K562 (cell line): Measurements from ENCODE around the gene SDR39U1. TPM values are rescaled to one million over a fixed set of nuclear protein-coding genes. Genes with fewer than 3 reads are reported as not detected.

Experiments used
- ATAC-seq: fragments of 200-7000 bp; cut with Tn5 transposase; 3 replicates; pipeline ENCODE4 v1.9.1; 2020; ENCODE audit warnings: moderate library complexity
- BruUV-seq: library from RNA; stranded (reverse); fragments of 400-500 nt; replicated peaks from 2 replicates; lab custom pipeline; 2021; lab: Mats Ljungman, UMichigan
- CTCF ChIA-PET: fragments of 300-600 bp; formaldehyde crosslinking; extraction: SDS; loops from one replicate; lab custom pipeline; 2021; ENCODE audit warnings: low intra/inter-chr PET ratio; lab: Yijun Ruan, JAX
- POLR2A ChIA-PET: fragments of 300-600, 350-650 bp; sonication (Branson Sonifier 250); formaldehyde crosslinking; extraction: SDS; loops from one replicate; lab custom pipeline; 2021; ENCODE audit warnings: antibody characterized with exemption, inconsistent platforms; lab: Yijun Ruan, JAX
- DNase-seq, 4 experiments: peaks; one replicate each; pipeline versions ENCODE4 v3.0.0 to v3.0.0-alpha.2; 2011 to 2018; ENCODE audit warnings: low spot score in 3 of 4, mixed read lengths in 3 of 4; ENCODE audit errors: extremely low read depth in 1 of 4
- FAIRE-seq: peaks from 2 replicates; lab custom pipeline; 2011; peaks lifted over from hg19 to GRCh38; lab: Jason Lieb, UNC
- H2AFZ ChIP-seq: 2 replicates; pipeline ENCODE4 v1.6.0; 2011; ENCODE audit warnings: low read depth, low read length, control low read depth, inconsistent platforms
- H3K27ac ChIP-seq: fragments of 200-600 bp; 3 replicates; pipeline ENCODE4 v1.8.0; 2011; ENCODE audit warnings: low read depth, mild to moderate bottlenecking, control low read depth, inconsistent platforms, low read length, moderate library complexity, mixed read lengths; ENCODE audit errors: extremely low read depth
- H3K27me3 ChIP-seq, 2 experiments: fragments of 300-600 bp in 1 of 2; 2 replicates in 1 of 2; 3 replicates in 1 of 2; pipeline versions ENCODE4 v1.6.0 to v1.8.0; 2011; ENCODE audit warnings: inconsistent platforms in 2 of 2, low read length in 2 of 2, mild to moderate bottlenecking in 1 of 2, mixed read lengths in 1 of 2, moderate library complexity in 1 of 2; ENCODE audit not compliant: control insufficient read depth in 2 of 2, insufficient read depth in 2 of 2
- H3K36me3 ChIP-seq: fragments of 300-600 bp; 3 replicates; pipeline ENCODE4 v1.8.0; 2011; ENCODE audit warnings: mild to moderate bottlenecking, low read length, inconsistent platforms; ENCODE audit not compliant: control insufficient read depth, insufficient read depth
- H3K4me1 ChIP-seq, 2 experiments: fragments of 200-600 bp in 1 of 2; replicated peaks in 1 of 2; 2 replicates in 1 of 2; 3 replicates in 1 of 2; pipeline versions ENCODE4 v1.5.1 to v1.8.0; 2011; ENCODE audit warnings: inconsistent platforms in 2 of 2, low read length in 2 of 2, mild to moderate bottlenecking in 1 of 2, mixed read lengths in 1 of 2, moderate library complexity in 1 of 2; ENCODE audit not compliant: control insufficient read depth in 2 of 2, insufficient read depth in 2 of 2
- H3K4me2 ChIP-seq: 2 replicates; pipeline ENCODE4 v1.6.1; 2011; ENCODE audit warnings: low read length, control low read depth, inconsistent platforms, mixed read lengths; ENCODE audit not compliant: insufficient read depth
- H3K4me3 ChIP-seq: fragments of 200-600 bp; sonication (generic), shearing (Covaris generic); 2 replicates; pipeline ENCODE4 v1.5.1; 2016; ENCODE audit warnings: control low read depth, inconsistent platforms
- H3K79me2 ChIP-seq: fragments of 200-600 bp; 3 replicates; pipeline ENCODE4 v1.8.0; 2011; ENCODE audit warnings: low read length, inconsistent platforms; ENCODE audit not compliant: control insufficient read depth, insufficient read depth
- H3K9ac ChIP-seq, 2 experiments: 2 replicates each; pipeline versions ENCODE4 v1.6.0 to v1.6.1; 2011; ENCODE audit warnings: low read depth in 2 of 2, low read length in 2 of 2, control low read depth in 1 of 2, inconsistent platforms in 1 of 2, mild to moderate bottlenecking in 1 of 2, mixed read lengths in 1 of 2; ENCODE audit not compliant: insufficient read depth in 1 of 2
- H3K9me1 ChIP-seq: one replicate; pipeline ENCODE4 v1.6.0; 2011; ENCODE audit warnings: inconsistent platforms, mild to moderate bottlenecking, low read length, moderate library complexity; ENCODE audit not compliant: control insufficient read depth, insufficient read depth
- H3K9me3 ChIP-seq: replicated peaks from 2 replicates; pipeline ENCODE4 v1.5.1; 2011; ENCODE audit warnings: low read depth, low read length, inconsistent platforms; ENCODE audit not compliant: control insufficient read depth, insufficient read depth
- H4K20me1 ChIP-seq: replicated peaks from 2 replicates; pipeline ENCODE4 v1.6.1; 2011; ENCODE audit warnings: low read length, inconsistent platforms, mixed read lengths; ENCODE audit not compliant: control insufficient read depth, insufficient read depth
- C11orf30 ChIP-seq: fragments of 450-650 bp; IDR thresholded peaks from 2 replicates; pipeline ENCODE4 v1.6.1; 2016; ENCODE audit warnings: low read depth, mild to moderate bottlenecking
- GABPB1 ChIP-seq: sonication (generic); formaldehyde crosslinking; IDR thresholded peaks from 2 replicates; pipeline ENCODE4 v1.8.0; 2022; ENCODE audit warnings: mild to moderate bottlenecking, missing genetic modification reagents
- PRDM10 ChIP-seq: fragments of 450-650 bp; IDR thresholded peaks from 2 replicates; pipeline ENCODE4 v1.6.1; 2018; ENCODE audit not compliant: partially characterized antibody
- SMC3 ChIP-seq: conservative IDR thresholded peaks from 2 replicates; pipeline ENCODE4 v1.6.1; 2011; ENCODE audit warnings: low read depth, low read length, improper control_type of control experiment; ENCODE audit not compliant: insufficient read depth
- ZNF398 ChIP-seq: fragments of 250-450 bp; sonication (Bioruptor Pico); IDR thresholded peaks from 2 replicates; pipeline ENCODE4 v1.8.0; 2021; ENCODE audit warnings: moderate library complexity, mild to moderate bottlenecking, inconsistent platforms
- WGBS: fragments of 100-300 bp; shearing (Covaris generic); methylation state at CpG from one replicate; pipeline ENCODE4 v1.1.6; 2016; ENCODE audit warnings: low coverage, mixed read lengths; ENCODE audit not compliant: insufficient coverage; ENCODE audit errors: missing lambda C conversion rate; 5-methylcytosine and 5-hydroxymethylcytosine counted together
- in situ Hi-C: fragments of 300-500 bp; cut with MboI; formaldehyde crosslinking; loops from 4 replicates; pipeline ENCODE4 v1.15.0; 2018; ENCODE audit warnings: inconsistent platforms, mixed read lengths
- intact Hi-C: fragments of 100-400 bp; cut with micrococcal nuclease; formaldehyde crosslinking; loops from 2 replicates; pipeline ENCODE4 v1.14.2; 2022
- polyA plus RNA-seq, 8 experiments: library from polyadenylated mRNA; depleted of rRNA in 4 of 8; stranded (reverse) in 5 of 8; unstranded in 3 of 8; fragments of >200 nt; fragmentation: Nextera tagmentation in 2 of 8; fragmentation: Illumina TruSeq in 1 of 8; extraction: Ambion mirVana in 2 of 8; extraction: Trizol in 1 of 8; gene quantifications; 2 replicates each; pipeline versions ENCODE4 v1.2.1 to v1.2.3, GENCODE V29; 2011 to 2014; ENCODE audit warnings: inconsistent platforms in 1 of 8, missing spikeins in 1 of 8
- total RNA-seq, 7 experiments: library from RNA; depleted of rRNA in 6 of 7; stranded (reverse); fragments of >200 nt in 6 of 7; fragmentation: Illumina TruSeq in 2 of 7; extraction: Trizol in 2 of 7; gene quantifications; 2 replicates each; pipeline versions ENCODE4 v1.2.1 to v1.2.3, GENCODE V29; 2011 to 2021; ENCODE audit warnings: low replicate concordance in 1 of 7

SDR39U1 gene
- total and polyA plus RNA-seq, 9 of the 15 experiments (the other 6 are each of a cell fraction or from before 2014, with no cell fraction given) = 10.4 to 56.1 (median 19.8) TPM

- intact Hi-C loops (loop anchor here (1.0 kb wide), 1 partner anchor 103 kb away; no protein-coding TSS in a partner anchor), in situ Hi-C loops (loop anchor here (10.0 kb wide), 2 partner anchors 192 to 382 kb away; partner anchors contain the start of genes CARMIL3 and TINF2)
- H3K27ac ChIP-seq = no peak overlapping the region
- peak; percentile 68 for ATAC-seq
- H2AFZ ChIP-seq = no peak overlapping the region
- H3K27me3 ChIP-seq = no peaks in the 10 kb centered on the region
- POLR2A ChIA-PET = interaction anchor here (0.7 to 2.9 kb wide), 11 partner anchors 19 to 174 kb away, joined by 3 to 20 read pairs (median 4); partner anchors contain the start of genes ADCY4 and RABGGTA
- H3K9me1 ChIP-seq = no peaks in the 10 kb centered on the region
- H3K4me1 ChIP-seq = peaks cover 2 to 17% of the 10 kb centered on the region in 2 experiments; a peak in 4 of 5 replicates
- peaks cover 71% of the 10 kb centered on the region for H3K36me3 ChIP-seq
- 46% methylated on average over 3 of the region's 5 CpGs for WGBS
- H3K4me3 ChIP-seq = no peak overlapping the region
- peaks cover 5% of the 10 kb centered on the region; the same call in 1 of the 2 replicates for H4K20me1 ChIP-seq
- H3K9ac ChIP-seq = no peak overlapping the region
- peak; percentile 79 for FAIRE-seq
- peaks cover 9% of the 10 kb centered on the region; the same call in 2 of the 3 replicates for H3K79me2 ChIP-seq
- no peaks in the 10 kb centered on the region for H3K9me3 ChIP-seq
- CTCF ChIA-PET = interaction anchor here (0.8 to 4.6 kb wide), 4 partner anchors 103 to 423 kb away, joined by 3 to 35 read pairs (median 4); partner anchors contain the start of gene ADCY4
- no TSS peak for BruUV-seq
- H3K4me2 ChIP-seq = no peak overlapping the region
- peak; percentile 42 to 67 (median 59) for DNase-seq
- TF ChIP-seq PRDM10 = peak; percentile 17
- peak; percentile 36 for TF ChIP-seq C11orf30
- 0 out of 2 replicates have a peak, but pooled peaks have one; percentile 16 for TF ChIP-seq GABPB1 (CRISPR knock-in tag)
- peak; percentile 47; the same call in 1 of the 2 replicates for TF ChIP-seq SMC3
- TF ChIP-seq ZNF398 (CRISPR knock-in tag) = no peak
These were observed 6.1 kb downstream of the SDR39U1 start for GRCh38 chr14:24436355-24437019.
